Activated naive CD8-positive, alpha-beta T cell treated with anti-CD3 and anti-CD28 coated beads, Interleukin-2, amount 10 ng/mL, durations not matched to agents 7 days and 5 days (primary cell): ENCODE results near the gene CAPZA1. TPM values are rescaled to one million over a fixed set of nuclear protein-coding genes. Genes with fewer than 3 reads are reported as not detected.
"Not testable (repeated sequence)": the region's sequence is repeated elsewhere in the genome, so short reads cannot be mapped to it uniquely, and the experiment has no call there.

Experiments
- ATAC-seq: fragments of 150-1000 bp; cut with Tn5 transposase; one replicate; pipeline ENCODE4 v1.10.0; 2021; ENCODE audit warnings: low read depth, moderate library complexity
- POLR2A ChIA-PET: fragments of 350-600 bp; sonication (Branson Sonifier 250); formaldehyde crosslinking; loops from one replicate; lab custom pipeline; 2021; ENCODE audit warnings: antibody characterized with exemption; lab: Charles Lee
- DNase-seq: peaks from one replicate; pipeline ENCODE4 v3.0.0; 2021
- H3K27ac Mint-ChIP-seq: one replicate; pipeline ENCODE4 v1.8.0; 2022; ENCODE audit warnings: mild to moderate bottlenecking, mixed read lengths
- H3K27me3 Mint-ChIP-seq: one replicate; pipeline ENCODE4 v1.8.0; 2022; ENCODE audit warnings: mild to moderate bottlenecking, moderate library complexity, mixed read lengths
- H3K36me3 Mint-ChIP-seq: one replicate; pipeline ENCODE4 v1.8.0; 2021; ENCODE audit warnings: mild to moderate bottlenecking, mixed read lengths
- H3K4me1 Mint-ChIP-seq: one replicate; pipeline ENCODE4 v1.8.0; 2021; ENCODE audit warnings: mixed read lengths
- H3K4me3 Mint-ChIP-seq: one replicate; pipeline ENCODE4 v1.8.0; 2022; ENCODE audit warnings: mild to moderate bottlenecking, moderate library complexity, mixed read lengths
- H3K9me3 Mint-ChIP-seq: one replicate; pipeline ENCODE4 v1.8.0; 2021; ENCODE audit warnings: mixed read lengths
- total RNA-seq, 2 experiments: library from RNA; stranded (reverse); gene quantifications; one replicate each; pipeline ENCODE4 v1.2.3, GENCODE V29; 2021

Gene CAPZA1
- total RNA-seq, 2 experiments from 2014 or later = 248 to 251 TPM

GRCh38 chr1:112636597-112637253 lies 17.1 kb downstream of the CAPZA1 start:
- Mint-ChIP-seq H3K4me3 (no peak overlapping the region), H3K36me3 (peaks cover 23% of the 10 kb centered on the region), H3K9me3 (no peaks in the 10 kb centered on the region), H3K27ac (peak overlapping the region; percentile 42), H3K27me3 (no peaks in the 10 kb centered on the region), H3K4me1 (peaks cover 42% of the 10 kb centered on the region)
- DNase-seq (no peak), ATAC-seq (no peak)
- POLR2A ChIA-PET = no interaction called here

- Mint-ChIP-seq H3K4me1 (peaks cover 38% of the 10 kb centered on the region), H3K36me3 (peaks cover 20% of the 10 kb centered on the region), H3K27ac (peak overlapping the region; percentile 4), H3K4me3 (no peak overlapping the region), H3K9me3 (no peaks in the 10 kb centered on the region), H3K27me3 (no peaks in the 10 kb centered on the region)
- ATAC-seq = no peak
- POLR2A ChIA-PET = no interaction called here
- DNase-seq = no peak
Measured at GRCh38 chr1:112637254-112638109, 17.9 kb downstream of the CAPZA1 start.

GRCh38 chr1:112638110-112638428 lies 18.4 kb downstream of the CAPZA1 start:
- Mint-ChIP-seq H3K9me3 (no peaks in the 10 kb centered on the region), H3K27me3 (no peaks in the 10 kb centered on the region), H3K4me3 (no peak overlapping the region), H3K36me3 (peaks cover 17% of the 10 kb centered on the region), H3K4me1 (peaks cover 35% of the 10 kb centered on the region), H3K27ac (peak overlapping the region; percentile 4)
- DNase-seq (no peak), ATAC-seq (no peak)
- POLR2A ChIA-PET = no interaction called here

GRCh38 chr1:112640437-112640836 lies 20.8 kb downstream of the CAPZA1 start:
- H3K27me3 Mint-ChIP-seq, POLR2A ChIA-PET, H3K9me3 Mint-ChIP-seq, H3K4me3 Mint-ChIP-seq, ATAC-seq, DNase-seq: not testable (repeated sequence)
- Mint-ChIP-seq H3K4me1 (peaks cover 25% of the 10 kb centered on the region), H3K27ac (peak overlapping the region; percentile 34), H3K36me3 (peaks cover 16% of the 10 kb centered on the region)

- Mint-ChIP-seq H3K27ac (no peak overlapping the region), H3K36me3 (peaks cover 31% of the 10 kb centered on the region), H3K4me3 (no peak overlapping the region), H3K27me3 (no peaks in the 10 kb centered on the region), H3K9me3 (no peaks in the 10 kb centered on the region), H3K4me1 (peaks cover 17% of the 10 kb centered on the region)
- ATAC-seq (no peak), DNase-seq (no peak)
- POLR2A ChIA-PET = no interaction called here
Measured at GRCh38 chr1:112643080-112643479, 23.4 kb downstream of the CAPZA1 start.

- POLR2A ChIA-PET = interaction anchor here (0.7 to 1.7 kb wide), 3 partner anchors 11 to 43 kb away, joined by 4 to 7 read pairs (median 6); partner anchors contain the start of gene MOV10
- H3K27me3 Mint-ChIP-seq = no peaks in the 10 kb centered on the region
- no peak overlapping the region for H3K4me3 Mint-ChIP-seq
- DNase-seq = no peak
- H3K36me3 Mint-ChIP-seq = peaks cover 55% of the 10 kb centered on the region
- H3K9me3 Mint-ChIP-seq = no peaks in the 10 kb centered on the region
- ATAC-seq = no peak
- peaks cover 18% of the 10 kb centered on the region for H3K4me1 Mint-ChIP-seq
- peak overlapping the region; percentile 42 for H3K27ac Mint-ChIP-seq
Measured at GRCh38 chr1:112646225-112646624, 26.6 kb downstream of the CAPZA1 start.

GRCh38 chr1:112651205-112651604 lies 31.6 kb downstream of the CAPZA1 start:
- no peaks in the 10 kb centered on the region for H3K27me3 Mint-ChIP-seq
- H3K4me1 Mint-ChIP-seq = peaks cover 16% of the 10 kb centered on the region
- no peak overlapping the region for H3K4me3 Mint-ChIP-seq
- POLR2A ChIA-PET = interaction anchor here (0.6 to 2.1 kb wide), 3 partner anchors 26 to 49 kb away, joined by 3 to 6 read pairs (median 4); no protein-coding TSS in a partner anchor
- no peak overlapping the region for H3K27ac Mint-ChIP-seq
- no peaks in the 10 kb centered on the region for H3K9me3 Mint-ChIP-seq
- peaks cover 47% of the 10 kb centered on the region for H3K36me3 Mint-ChIP-seq
- ATAC-seq (no peak), DNase-seq (no peak)

- Mint-ChIP-seq H3K27ac (no peak overlapping the region), H3K4me3 (no peak overlapping the region), H3K36me3 (peaks cover 61% of the 10 kb centered on the region), H3K27me3 (no peaks in the 10 kb centered on the region), H3K4me1 (peaks cover 24% of the 10 kb centered on the region), H3K9me3 (no peaks in the 10 kb centered on the region)
- POLR2A ChIA-PET = interaction anchor here (2.2 kb wide), 1 partner anchor 9 kb away, joined by 8 read pairs; the partner anchor contains the start of gene MOV10
- no peak for DNase-seq
- no peak for ATAC-seq
Measured at GRCh38 chr1:112665857-112666256, 46.2 kb downstream of the CAPZA1 start.

- H3K4me3 Mint-ChIP-seq = no peak overlapping the region
- H3K4me1 Mint-ChIP-seq = peaks cover 24% of the 10 kb centered on the region
- DNase-seq = no peak
- peaks cover 61% of the 10 kb centered on the region for H3K36me3 Mint-ChIP-seq
- H3K27ac Mint-ChIP-seq = peak overlapping the region; percentile 40
- H3K27me3 Mint-ChIP-seq = no peaks in the 10 kb centered on the region
- POLR2A ChIA-PET = no interaction called here
- no peak for ATAC-seq
- no peaks in the 10 kb centered on the region for H3K9me3 Mint-ChIP-seq
Measured at GRCh38 chr1:112666946-112667345, 47.3 kb downstream of the CAPZA1 start.

GRCh38 chr1:112672009-112672408 lies 52.4 kb downstream of the CAPZA1 start:
- DNase-seq (no peak), ATAC-seq (no peak)
- Mint-ChIP-seq H3K4me3 (no peak overlapping the region), H3K27ac (peak overlapping the region; percentile 12), H3K9me3 (no peaks in the 10 kb centered on the region), H3K27me3 (no peaks in the 10 kb centered on the region), H3K4me1 (peaks cover 44% of the 10 kb centered on the region), H3K36me3 (peaks cover 35% of the 10 kb centered on the region)
- POLR2A ChIA-PET = interaction anchor here (1.0 to 3.9 kb wide), 2 partner anchors 32 to 52 kb away, joined by 5 to 26 read pairs; partner anchors contain the start of gene CAPZA1

GRCh38 chr1:112672842-112673241 lies 53.2 kb downstream of the CAPZA1 start:
- H3K36me3 Mint-ChIP-seq = peaks cover 30% of the 10 kb centered on the region
- H3K27ac Mint-ChIP-seq = no peak overlapping the region

GRCh38 chr1:112673592-112674439 lies 54.2 kb downstream of the CAPZA1 start:
- H3K27me3 Mint-ChIP-seq = no peaks in the 10 kb centered on the region
- H3K4me1 Mint-ChIP-seq = peaks cover 42% of the 10 kb centered on the region
- H3K36me3 Mint-ChIP-seq = peaks cover 27% of the 10 kb centered on the region
- POLR2A ChIA-PET = interaction anchor here (0.9 to 3.9 kb wide), 15 partner anchors 9 to 283 kb away, joined by 3 to 26 read pairs (median 6); partner anchors contain the start of genes CAPZA1, PPM1J, RHOC and SLC16A1
- ATAC-seq (peak; percentile 7), DNase-seq (no peak)
- peak overlapping the region; percentile 97 for H3K27ac Mint-ChIP-seq
- peak overlapping the region; percentile 97 for H3K4me3 Mint-ChIP-seq
- no peaks in the 10 kb centered on the region for H3K9me3 Mint-ChIP-seq

More at GRCh38 chr1:112672842-112673241, 53.2 kb downstream of the CAPZA1 start:
- Mint-ChIP-seq H3K27me3 (no peaks in the 10 kb centered on the region), H3K4me1 (peaks cover 43% of the 10 kb centered on the region), H3K4me3 (peak overlapping the region; percentile 32), H3K9me3 (no peaks in the 10 kb centered on the region)
- POLR2A ChIA-PET = interaction anchor here (0.9 to 3.9 kb wide), 3 partner anchors 32 to 53 kb away, joined by 3 to 26 read pairs (median 5); partner anchors contain the start of genes CAPZA1 and RHOC
- no peak for DNase-seq
- no peak for ATAC-seq
